ENCODE measurements around the gene THSD4.
"Not testable (repeated sequence)": the region's sequence is repeated elsewhere in the genome, so short reads cannot be mapped to it uniquely, and the experiment has no call there.

Gene THSD4

DNA sequence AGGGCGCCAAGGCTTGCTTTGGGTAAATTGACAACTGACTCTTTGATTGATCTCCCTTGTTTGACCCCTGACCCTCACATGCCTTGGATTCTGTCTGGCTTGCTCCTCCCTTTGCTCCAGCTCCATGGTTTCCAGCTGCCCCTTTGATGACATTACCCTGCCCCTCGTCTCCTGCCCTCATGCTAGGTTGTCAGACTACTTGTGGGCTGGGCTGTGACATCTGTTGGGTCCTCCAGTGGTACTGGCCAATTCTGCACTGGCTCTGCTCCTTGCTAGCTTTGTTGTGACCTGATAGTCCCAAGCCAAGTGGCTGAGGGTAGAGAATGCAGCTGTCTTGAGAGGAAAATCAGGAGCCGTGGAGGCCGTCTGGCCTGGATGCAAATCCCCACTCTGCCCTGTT, 6.2 kb downstream of the THSD4 start:
- DNase-seq (ENCODE audit: low read depth in 2 of 2), result no peak

DNA sequence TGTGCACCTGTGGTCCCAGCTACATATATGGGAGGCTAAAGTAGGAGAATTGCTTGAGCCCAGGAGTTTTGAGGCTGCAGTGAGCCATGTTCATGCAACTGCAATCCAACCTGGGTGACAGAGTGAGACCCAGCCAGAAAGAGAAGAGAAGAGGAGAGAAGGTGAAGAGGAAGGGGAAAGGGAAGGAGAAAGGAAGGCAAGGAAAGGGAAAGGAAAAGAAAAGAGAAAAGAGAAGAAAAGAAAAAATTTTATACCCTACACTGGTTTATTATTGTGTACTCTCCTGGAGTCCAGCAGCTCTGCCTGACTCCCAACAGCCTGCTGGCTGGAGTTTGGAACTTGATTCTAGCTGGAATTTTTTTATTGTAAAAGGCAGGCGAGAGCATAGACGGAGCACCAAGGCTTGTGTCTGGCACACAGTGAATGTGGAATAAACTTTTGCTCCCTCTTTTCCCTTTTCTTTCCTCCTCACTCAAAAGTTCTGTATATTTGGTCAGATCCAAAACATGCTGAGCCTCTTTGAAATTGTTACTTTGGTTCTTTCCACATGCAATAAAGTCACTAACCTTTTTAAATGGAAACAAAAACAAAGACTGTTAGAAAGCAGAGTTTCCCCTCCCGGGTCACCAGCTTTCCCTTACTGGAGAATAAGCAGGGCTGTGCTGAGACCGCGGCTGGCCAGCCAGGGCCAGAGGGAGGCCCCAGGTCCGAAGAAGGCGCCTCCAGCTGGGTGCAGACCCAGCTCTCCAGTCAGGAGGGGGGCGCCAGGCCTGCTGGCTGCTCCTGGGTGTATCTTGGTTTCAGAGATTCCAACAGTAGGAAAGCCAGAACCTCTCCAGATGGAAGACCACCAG, 9.9 kb downstream of the THSD4 start:
- no peak for DNase-seq (ENCODE audit: low read depth in 2 of 2)

DNA sequence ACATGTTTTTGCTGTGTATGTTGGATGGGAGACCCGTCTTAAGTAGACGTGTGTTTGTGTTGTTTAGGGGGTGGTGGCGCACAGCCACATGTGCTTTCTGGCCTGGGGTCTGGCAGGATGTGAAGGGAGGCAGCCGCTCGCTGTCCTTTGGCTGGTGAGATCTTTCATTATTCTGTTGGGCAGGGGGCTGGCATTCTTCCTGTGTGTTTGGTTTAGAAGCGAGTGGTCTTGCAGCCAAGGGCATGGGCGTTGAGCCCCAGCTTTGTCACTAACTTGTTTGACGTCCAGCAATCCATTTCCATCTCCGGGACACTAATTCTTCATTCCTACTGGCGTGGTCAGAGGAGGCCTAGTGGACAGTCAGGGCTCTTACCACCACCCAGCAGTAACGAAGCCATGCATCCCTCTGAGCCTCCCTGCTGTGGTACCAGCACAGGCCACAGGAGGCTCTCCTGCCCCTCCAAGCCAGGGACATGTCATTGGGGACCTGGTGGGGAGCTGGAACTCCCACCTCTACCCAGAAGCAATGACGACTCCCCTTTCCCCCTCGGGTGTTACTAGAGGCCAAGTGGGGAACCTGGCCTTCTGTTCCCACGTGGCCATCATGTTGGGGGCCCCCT, 10.7 kb downstream of the THSD4 start:
- DNase-seq (ENCODE audit: low read depth in 2 of 2), result no peak

GRCh38 chr15:71127083-71127482, 11.8 kb downstream of the THSD4 start:
- DNase-seq (ENCODE audit: low read depth in 2 of 2), result no peak

DNA sequence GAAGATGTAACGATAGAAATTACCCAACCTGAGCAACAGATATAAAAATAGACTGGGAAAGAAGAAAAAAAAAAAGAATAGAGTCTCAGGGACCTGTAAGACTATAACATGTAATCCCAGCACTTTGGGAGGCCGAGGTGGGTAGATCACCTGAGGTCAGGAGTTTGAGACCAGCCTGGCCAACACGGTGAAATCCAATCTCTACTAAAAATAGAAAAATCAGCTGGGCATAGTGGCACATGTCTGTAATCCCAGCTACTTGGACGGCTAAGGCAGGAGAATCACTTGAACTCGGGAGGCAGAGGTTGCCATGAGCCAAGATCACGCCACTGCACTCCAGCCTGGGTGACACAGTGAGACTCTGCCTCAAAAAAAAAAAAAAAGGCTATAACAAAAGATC, 12.9 kb downstream of the THSD4 start:
- not testable (repeated sequence) for DNase-seq (ENCODE audit: low read depth in 2 of 2)

- no peak for DNase-seq (ENCODE audit: low read depth in 2 of 2)
These were observed 13.8 kb downstream of the THSD4 start for GRCh38 chr15:71128939-71129562.

- DNase-seq (ENCODE audit: low read depth in 2 of 2), result no peak
These were observed 14.4 kb downstream of the THSD4 start for GRCh38 chr15:71129669-71130068.

GRCh38 chr15:71131601-71132362, 16.5 kb downstream of the THSD4 start:
- no peak for DNase-seq (ENCODE audit: low read depth in 2 of 2)

- no peak for DNase-seq (ENCODE audit: low read depth in 2 of 2)
These were observed 18.6 kb downstream of the THSD4 start for GRCh38 chr15:71133747-71134472.

- peak; percentile 76 to 79 for DNase-seq (ENCODE audit: low read depth in 2 of 2)
These were observed 21.0 kb downstream of the THSD4 start for GRCh38 chr15:71136159-71136783.

DNA sequence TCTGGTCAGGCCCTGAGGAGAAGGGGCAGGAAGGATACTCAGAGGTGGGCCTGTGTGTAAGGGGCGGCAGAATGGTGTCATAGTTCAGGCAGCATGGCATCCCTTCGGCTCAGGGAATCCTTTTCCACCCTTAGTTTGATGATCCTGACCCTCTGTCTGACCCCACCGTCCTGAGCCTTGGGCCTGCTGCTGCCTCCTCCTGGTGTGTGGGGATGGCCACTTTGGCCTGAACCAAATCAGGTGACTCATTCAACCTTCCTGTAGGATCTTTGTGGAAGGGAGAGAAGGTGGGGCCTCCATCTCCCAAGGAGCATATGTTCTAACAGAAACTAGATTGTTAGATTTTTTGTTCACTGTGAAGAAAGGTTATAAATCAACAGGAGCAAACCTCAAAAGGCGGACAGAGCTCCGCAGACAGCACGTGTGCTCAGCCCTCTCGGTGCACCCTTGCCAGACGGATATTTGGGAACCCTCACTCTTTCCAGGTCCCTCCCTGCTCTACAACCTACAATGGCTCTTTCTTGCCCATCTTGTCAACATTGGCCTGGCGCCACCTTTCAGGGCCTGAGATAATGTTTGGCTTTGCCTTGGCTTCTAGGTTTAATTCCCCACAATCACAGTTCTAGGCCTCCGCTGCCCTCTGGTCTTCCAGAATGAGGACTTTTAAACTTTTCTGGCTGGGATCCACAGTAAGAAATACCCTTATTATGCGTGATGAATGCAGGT, 21.7 kb downstream of the THSD4 start:
- no peak for DNase-seq (ENCODE audit: low read depth in 2 of 2)

- no peak for DNase-seq (ENCODE audit: low read depth in 2 of 2)
These were observed 23.2 kb downstream of the THSD4 start for GRCh38 chr15:71138473-71138872.

DNA sequence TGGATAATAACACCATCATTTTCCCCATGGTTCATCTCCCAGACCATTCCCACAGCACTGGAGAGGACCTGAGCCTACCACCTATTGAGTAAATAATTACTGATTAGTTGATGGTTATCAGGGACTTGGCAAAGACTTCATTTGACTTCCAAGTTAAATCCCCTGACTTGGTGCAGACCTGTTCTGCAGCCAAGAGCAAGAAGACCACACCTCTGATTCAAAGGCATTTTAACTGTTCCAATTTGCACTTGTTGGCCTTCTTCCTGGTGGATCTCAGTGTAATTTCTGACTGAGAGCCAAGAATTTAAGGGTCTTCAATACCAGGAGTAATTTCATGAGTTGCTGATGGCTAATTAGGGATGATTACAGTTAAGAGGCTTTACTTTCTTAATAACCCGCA, 24.0 kb downstream of the THSD4 start:
- DNase-seq (ENCODE audit: low read depth in 2 of 2), result no peak

DNA sequence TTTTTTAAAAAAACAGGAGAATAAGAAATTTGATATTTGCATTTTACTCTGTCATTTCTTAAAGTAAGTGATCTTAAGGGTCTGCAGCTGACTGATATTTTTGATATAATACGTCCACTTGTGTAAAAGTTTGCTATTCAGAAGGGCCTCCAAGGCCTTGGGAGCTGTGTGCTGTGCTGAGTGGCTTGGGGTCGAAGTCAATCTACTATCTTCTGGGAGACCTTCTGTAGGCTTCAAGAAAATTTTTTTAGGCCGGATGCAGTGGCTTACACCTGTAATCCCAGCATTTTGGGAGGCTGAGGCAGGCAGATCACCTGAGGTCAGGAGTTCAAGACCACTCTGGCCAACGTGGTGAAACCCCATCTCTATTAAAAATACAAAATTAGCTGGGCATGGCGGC, 26.3 kb downstream of the THSD4 start:
- no peak for DNase-seq (ENCODE audit: low read depth in 2 of 2)

DNA sequence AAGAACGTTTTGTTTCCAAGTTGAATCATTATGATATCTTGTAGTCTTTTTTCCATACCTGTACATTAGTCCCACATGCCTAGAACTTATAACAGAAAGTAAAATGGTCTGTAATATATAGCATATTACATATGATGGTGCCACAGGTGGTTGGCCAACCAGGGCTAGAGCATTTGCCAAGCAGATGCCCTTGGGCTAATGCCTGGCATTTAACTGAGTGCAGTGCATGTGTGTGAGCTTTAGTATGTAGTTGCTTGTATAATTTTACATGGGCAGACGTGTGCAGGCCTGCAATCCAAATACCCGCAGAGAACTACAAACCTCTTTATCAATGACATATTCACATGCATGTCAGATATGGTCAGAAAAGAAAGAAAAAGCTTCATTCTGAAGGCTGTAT, 27.5 kb downstream of the THSD4 start:
- DNase-seq (ENCODE audit: low read depth in 2 of 2), result no peak

- no peak for DNase-seq (ENCODE audit: low read depth in 2 of 2)
These were observed 28.4 kb downstream of the THSD4 start for GRCh38 chr15:71143373-71144310.

DNA sequence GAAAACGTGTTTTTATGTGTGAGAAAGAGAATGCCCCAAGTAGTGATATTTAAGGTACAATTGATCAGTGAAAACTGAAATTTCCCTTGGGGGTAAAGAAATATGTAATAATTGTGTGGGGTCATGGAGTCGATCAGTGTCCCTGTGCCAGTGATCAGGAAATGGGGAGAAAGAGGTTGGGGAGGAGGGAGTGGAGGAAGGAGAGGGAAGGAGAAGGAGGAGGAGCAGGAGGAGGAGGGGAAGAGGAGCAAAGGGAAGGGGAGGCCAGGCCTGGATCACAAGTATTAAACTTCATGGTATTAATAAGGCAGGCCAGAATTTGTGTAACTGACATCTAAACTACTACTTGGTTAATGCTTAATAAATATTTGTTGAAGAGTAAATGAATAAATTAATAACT, 30.4 kb downstream of the THSD4 start:
- DNase-seq (ENCODE audit: low read depth in 2 of 2), result no peak

GRCh38 chr15:71146580-71146982, 31.3 kb downstream of the THSD4 start:
- DNase-seq (ENCODE audit: low read depth in 2 of 2), result no peak

DNA sequence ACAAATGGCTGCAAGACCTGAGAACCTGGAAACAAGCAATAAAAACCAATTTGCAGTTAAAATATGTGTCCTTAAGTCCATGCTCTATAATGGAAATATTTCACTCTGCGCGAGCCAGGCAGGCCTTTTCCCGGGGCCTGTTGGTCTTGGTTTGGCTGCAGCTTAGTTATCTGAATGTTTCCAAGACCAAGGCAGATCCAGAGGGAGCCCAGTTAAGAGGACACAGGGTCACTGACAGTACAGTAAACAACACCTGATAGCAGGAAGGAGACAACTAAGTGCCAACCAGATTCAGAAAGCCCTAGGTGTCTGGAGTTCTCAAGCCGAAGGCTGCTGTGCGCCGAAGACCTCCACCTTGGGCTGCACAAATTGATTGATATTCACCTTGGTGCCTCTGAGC, 32.8 kb downstream of the THSD4 start:
- no peak for DNase-seq (ENCODE audit: low read depth in 2 of 2)
